ENCODE data around the gene SH3GLB2. TPM values are rescaled to one million over a fixed set of nuclear protein-coding genes. Genes with fewer than 3 reads are reported as not detected.

The SH3GLB2 gene
- total RNA-seq, 1 donor from 2014 or later = 57.8 TPM

GRCh38 chr9:129059796-129060785 is 32.0 kb upstream of the SH3GLB2 start:
- no peak for TF ChIP-seq CTCF (IDR thresholded peaks at IDR 0.05)
- Mint-ChIP-seq H3K27ac (ENCODE audit: unreplicated experiment) (no peak overlapping the region), H3K4me1 (ENCODE audit: low read depth) (no peaks in the 10 kb centered on the region), H3K4me3 (ENCODE audit: unreplicated experiment) (no peak overlapping the region), H3K36me3 (ENCODE audit: low read depth) (peaks cover 9% of the 10 kb centered on the region), H3K27me3 (ENCODE audit: low read depth) (no peaks in the 10 kb centered on the region), H3K9me3 (ENCODE audit: low read depth) (no peaks in the 10 kb centered on the region)
- no peak for DNase-seq (ENCODE audit: low spot score)

GRCh38 chr9:129058965-129059795 is 31.0 kb upstream of the SH3GLB2 start:
- Mint-ChIP-seq H3K4me1 (ENCODE audit: low read depth) (no peaks in the 10 kb centered on the region), H3K27ac (ENCODE audit: unreplicated experiment) (no peak overlapping the region), H3K4me3 (ENCODE audit: unreplicated experiment) (no peak overlapping the region), H3K9me3 (ENCODE audit: low read depth) (no peaks in the 10 kb centered on the region), H3K36me3 (ENCODE audit: low read depth) (peaks cover 10% of the 10 kb centered on the region), H3K27me3 (ENCODE audit: low read depth) (no peaks in the 10 kb centered on the region)
- DNase-seq (ENCODE audit: low spot score) = no peak
- TF ChIP-seq CTCF (IDR thresholded peaks at IDR 0.05) = no peak

- no peak for TF ChIP-seq CTCF (IDR thresholded peaks at IDR 0.05)
- peaks cover 8% of the 10 kb centered on the region for H3K36me3 Mint-ChIP-seq (ENCODE audit: low read depth)
- no peaks in the 10 kb centered on the region for H3K27me3 Mint-ChIP-seq (ENCODE audit: low read depth)
- H3K27ac Mint-ChIP-seq (ENCODE audit: unreplicated experiment) = no peak overlapping the region
- no peaks in the 10 kb centered on the region for H3K4me1 Mint-ChIP-seq (ENCODE audit: low read depth)
- no peak overlapping the region for H3K4me3 Mint-ChIP-seq (ENCODE audit: unreplicated experiment)
- no peak for DNase-seq (ENCODE audit: low spot score)
- no peaks in the 10 kb centered on the region for H3K9me3 Mint-ChIP-seq (ENCODE audit: low read depth)
Measured at GRCh38 chr9:129054163-129054851, 26.2 kb upstream of the SH3GLB2 start.

GRCh38 chr9:129053020-129053419 is 24.9 kb upstream of the SH3GLB2 start:
- no peak for TF ChIP-seq CTCF (IDR thresholded peaks at IDR 0.05)
- Mint-ChIP-seq H3K27ac (ENCODE audit: unreplicated experiment) (no peak overlapping the region), H3K27me3 (ENCODE audit: low read depth) (no peaks in the 10 kb centered on the region), H3K36me3 (ENCODE audit: low read depth) (peaks cover 9% of the 10 kb centered on the region), H3K4me1 (ENCODE audit: low read depth) (no peaks in the 10 kb centered on the region), H3K4me3 (ENCODE audit: unreplicated experiment) (no peak overlapping the region), H3K9me3 (ENCODE audit: low read depth) (no peaks in the 10 kb centered on the region)
- no peak for DNase-seq (ENCODE audit: low spot score)

- no peak for DNase-seq (ENCODE audit: low spot score)
- no peak for TF ChIP-seq CTCF (IDR thresholded peaks at IDR 0.05)
- Mint-ChIP-seq H3K27ac (ENCODE audit: unreplicated experiment) (no peak overlapping the region), H3K9me3 (ENCODE audit: low read depth) (no peaks in the 10 kb centered on the region), H3K4me1 (ENCODE audit: low read depth) (no peaks in the 10 kb centered on the region), H3K27me3 (ENCODE audit: low read depth) (no peaks in the 10 kb centered on the region), H3K4me3 (ENCODE audit: unreplicated experiment) (no peak overlapping the region), H3K36me3 (ENCODE audit: low read depth) (peaks cover 9% of the 10 kb centered on the region)
Measured at GRCh38 chr9:129052592-129052991, 24.5 kb upstream of the SH3GLB2 start.

Data from chondrocyte (in vitro differentiated cells).